GM10248 (cell line): Measurements from ENCODE around the gene PDLIM1.

ENCODE experiments used
- CTCF ChIA-PET: fragments of 300-600 bp; sonication (Branson Sonifier 250); formaldehyde crosslinking; extraction: SDS; loops from one replicate; lab custom pipeline; 2021; ENCODE audit warnings: antibody characterized with exemption; lab: Yijun Ruan, JAX
- POLR2A ChIA-PET: fragments of 350-650 bp; sonication (Branson Sonifier 250); formaldehyde crosslinking; extraction: SDS; loops from one replicate; lab custom pipeline; 2020; ENCODE audit warnings: antibody characterized with exemption; lab: Yijun Ruan, JAX
- DNase-seq: peaks from one replicate; pipeline ENCODE4 v3.0.0; 2012; ENCODE audit errors: extremely low spot score
- TF ChIP-seq, protein P1 (sequence below): IDR thresholded peaks from 2 replicates; pipeline ENCODE4 v1.5.1; 2012; ENCODE audit warnings: mild to moderate bottlenecking, low read depth; ENCODE audit errors: extremely low read depth, missing control alignments, control extremely low read depth

Gene PDLIM1

DNA sequence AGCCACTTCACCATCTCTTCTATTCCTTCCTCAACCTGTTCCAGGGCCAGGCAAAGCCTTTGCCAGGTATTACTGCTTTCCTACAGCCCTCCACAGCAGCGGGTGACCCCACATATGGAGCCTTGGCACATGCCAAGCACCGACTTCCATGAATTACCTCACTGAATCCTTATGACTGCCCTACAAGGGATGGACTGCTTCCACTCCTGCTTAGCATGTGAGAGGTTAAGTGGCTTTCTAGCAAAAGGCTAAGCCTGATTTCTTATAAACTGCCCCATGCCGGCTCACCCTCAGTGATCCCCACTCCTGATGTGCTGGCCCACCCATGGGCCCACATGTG, 44.0 kb upstream of the PDLIM1 start:
- TF ChIP-seq, protein P1, sequence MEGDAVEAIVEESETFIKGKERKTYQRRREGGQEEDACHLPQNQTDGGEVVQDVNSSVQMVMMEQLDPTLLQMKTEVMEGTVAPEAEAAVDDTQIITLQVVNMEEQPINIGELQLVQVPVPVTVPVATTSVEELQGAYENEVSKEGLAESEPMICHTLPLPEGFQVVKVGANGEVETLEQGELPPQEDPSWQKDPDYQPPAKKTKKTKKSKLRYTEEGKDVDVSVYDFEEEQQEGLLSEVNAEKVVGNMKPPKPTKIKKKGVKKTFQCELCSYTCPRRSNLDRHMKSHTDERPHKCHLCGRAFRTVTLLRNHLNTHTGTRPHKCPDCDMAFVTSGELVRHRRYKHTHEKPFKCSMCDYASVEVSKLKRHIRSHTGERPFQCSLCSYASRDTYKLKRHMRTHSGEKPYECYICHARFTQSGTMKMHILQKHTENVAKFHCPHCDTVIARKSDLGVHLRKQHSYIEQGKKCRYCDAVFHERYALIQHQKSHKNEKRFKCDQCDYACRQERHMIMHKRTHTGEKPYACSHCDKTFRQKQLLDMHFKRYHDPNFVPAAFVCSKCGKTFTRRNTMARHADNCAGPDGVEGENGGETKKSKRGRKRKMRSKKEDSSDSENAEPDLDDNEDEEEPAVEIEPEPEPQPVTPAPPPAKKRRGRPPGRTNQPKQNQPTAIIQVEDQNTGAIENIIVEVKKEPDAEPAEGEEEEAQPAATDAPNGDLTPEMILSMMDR: no peak
- ChIA-PET CTCF (interaction anchor here (0.8 to 1.9 kb wide), 3 partner anchors 9 to 28 kb away, joined by 3 to 9 read pairs (median 3); no protein-coding TSS in a partner anchor), POLR2A (no interaction called here)
- DNase-seq: no peak

DNA sequence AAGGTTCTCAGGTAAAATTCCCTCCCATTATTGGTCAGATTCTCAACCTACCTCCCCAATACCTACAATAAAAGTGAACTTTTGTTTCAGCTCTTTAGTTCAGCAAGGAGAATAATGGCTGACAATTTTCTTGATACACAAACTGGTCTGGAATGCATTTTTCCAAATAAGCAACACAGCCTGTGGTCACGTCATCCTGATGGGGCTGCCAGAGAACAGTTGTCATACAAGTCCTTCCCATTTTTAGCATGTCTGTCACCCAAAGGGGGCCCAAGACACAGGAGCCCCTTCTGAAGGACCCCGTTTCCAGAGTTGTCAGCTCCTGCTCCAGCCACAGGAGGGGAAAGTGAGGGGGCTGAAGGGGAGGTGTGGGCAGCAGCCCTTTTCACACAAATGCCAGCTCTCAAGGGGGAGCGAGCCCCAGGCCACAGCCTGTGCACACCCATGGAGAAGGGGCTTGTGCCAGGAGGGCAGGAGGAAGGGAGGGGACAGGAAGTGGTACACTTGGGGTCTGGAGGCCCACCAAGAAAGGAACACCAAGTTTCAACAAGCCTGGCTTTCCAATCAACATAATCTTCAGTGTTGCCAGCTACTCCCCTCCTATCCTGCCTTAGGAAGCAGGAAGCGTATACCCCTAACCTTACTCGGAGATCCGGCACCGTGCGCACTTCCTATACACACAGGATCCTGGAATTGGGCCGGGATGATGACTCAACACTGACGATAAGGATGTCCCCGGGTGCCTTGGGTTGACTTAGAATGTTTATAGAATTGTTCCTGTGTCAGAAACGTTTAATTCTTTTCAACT, 43.4 kb upstream of the PDLIM1 start:
- CTCF ChIA-PET: interaction anchor here (0.8 to 1.0 kb wide), 3 partner anchors 10 to 29 kb away, joined by 3 read pairs; no protein-coding TSS in a partner anchor
- TF ChIP-seq, protein P1: no peak
- DNase-seq: no peak
- POLR2A ChIA-PET: no interaction called here

DNA sequence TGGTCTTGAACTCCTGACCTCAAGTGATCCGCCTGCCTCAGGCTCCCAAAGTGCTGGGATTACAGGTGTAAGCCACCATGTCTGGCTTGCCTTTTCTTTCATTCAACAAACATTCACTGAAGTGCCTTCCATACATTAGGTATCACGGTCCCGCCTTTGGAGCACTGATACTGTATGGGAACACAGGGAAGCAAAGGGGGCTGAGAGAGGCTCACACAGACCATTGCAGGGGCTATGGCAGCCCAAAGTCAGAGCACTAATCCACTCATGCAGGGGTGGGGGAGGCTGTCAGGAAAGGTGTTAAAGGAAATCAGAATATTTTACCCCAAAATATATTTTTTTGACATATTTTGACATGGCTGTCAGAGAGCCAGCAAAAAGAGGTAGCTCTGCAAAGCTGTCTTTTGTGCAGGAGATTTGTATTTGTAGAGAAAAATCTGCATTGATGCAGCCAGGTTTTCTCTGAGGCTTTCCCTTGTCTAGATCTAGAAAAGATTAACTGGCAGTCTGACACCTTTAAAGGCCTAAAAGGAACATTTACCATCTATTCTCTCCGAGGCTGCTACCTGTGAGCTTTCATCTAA, 42.0 kb upstream of the PDLIM1 start:
- DNase-seq: no peak
- POLR2A ChIA-PET: no interaction called here
- CTCF ChIA-PET: interaction anchor here (1.0 to 1.3 kb wide), 3 partner anchors 13 to 89 kb away, joined by 3 read pairs; no protein-coding TSS in a partner anchor
- TF ChIP-seq, protein P1: no peak

DNA sequence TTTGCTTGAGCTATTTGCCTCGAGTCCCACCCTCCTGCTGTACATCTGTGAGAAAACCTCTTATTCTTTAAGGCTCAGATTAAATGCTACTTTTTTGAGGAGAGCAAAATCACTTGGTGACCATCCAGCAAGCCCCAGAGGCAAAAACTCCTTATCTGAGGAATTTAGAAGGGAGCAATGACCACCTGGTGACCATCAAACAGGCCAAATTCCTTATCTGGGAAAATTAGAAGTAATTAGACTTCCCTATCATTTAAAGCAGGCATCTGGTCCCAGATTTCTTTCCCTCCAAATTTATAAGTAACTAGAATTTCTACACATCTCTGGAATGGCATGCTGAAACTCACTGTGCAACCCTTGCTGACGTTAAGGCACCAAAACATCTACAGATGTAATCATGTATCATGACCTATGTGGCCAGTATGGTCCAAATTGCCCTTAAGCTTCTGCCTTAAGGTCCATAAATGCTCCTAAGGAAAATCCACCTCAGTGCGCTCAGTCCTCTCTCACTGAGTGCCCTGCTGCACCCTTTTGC, 40.9 kb upstream of the PDLIM1 start:
- no peak for DNase-seq
- TF ChIP-seq, protein P1: no peak
- POLR2A ChIA-PET: no interaction called here
- CTCF ChIA-PET: interaction anchor here (0.7 to 1.3 kb wide), 3 partner anchors 11 to 88 kb away, joined by 3 read pairs; no protein-coding TSS in a partner anchor

DNA sequence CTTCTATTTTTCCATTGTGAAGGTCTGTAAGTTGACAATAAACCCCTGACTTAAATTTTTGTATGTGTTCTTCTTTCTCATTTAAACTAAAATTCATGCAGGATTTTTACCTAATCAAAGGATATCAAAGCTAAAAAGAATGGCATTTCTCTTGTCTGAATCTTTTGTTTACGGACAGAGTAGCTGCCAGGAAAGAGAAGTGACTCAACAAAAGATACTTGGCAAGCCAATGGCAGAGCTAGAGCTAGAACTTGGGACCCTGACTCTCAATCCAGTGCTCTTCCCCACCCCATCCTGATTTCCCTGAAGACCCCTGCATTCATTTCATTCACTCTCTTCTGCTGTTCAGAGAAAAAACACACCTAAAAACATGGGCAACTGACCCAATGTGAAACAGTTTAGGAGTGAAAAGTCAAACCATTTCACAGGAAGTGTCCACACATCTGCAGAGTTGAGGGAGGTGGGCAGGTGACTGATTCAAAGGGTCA, 40.2 kb upstream of the PDLIM1 start:
- TF ChIP-seq, protein P1: no peak
- CTCF ChIA-PET: interaction anchor here (0.7 to 1.2 kb wide), 2 partner anchors 10 to 85 kb away, joined by 3 read pairs; no protein-coding TSS in a partner anchor
- POLR2A ChIA-PET: no interaction called here
- DNase-seq: no peak

DNA sequence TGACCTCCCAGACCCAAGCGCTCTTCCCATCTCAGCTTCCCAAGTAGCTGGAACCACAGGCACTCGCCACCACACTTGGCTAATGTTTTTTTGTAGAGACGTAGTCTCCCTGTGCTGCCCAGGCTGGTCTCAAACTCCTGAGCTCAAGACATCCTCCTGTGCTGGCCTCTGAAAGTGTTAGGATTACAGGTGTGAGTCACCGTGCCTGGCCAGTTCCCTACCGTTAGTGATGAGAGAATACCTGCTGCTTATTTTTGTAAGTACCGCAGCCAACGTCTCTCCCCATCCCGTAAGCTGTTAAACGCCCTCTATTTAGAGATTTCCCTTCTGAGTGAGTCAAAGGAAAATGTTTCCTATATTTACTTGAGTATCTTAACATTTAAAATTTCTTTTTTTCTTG, 38.5 kb upstream of the PDLIM1 start:
- no peak for DNase-seq
- ChIA-PET POLR2A (no interaction called here), CTCF (interaction anchor here (0.7 to 2.0 kb wide), 10 partner anchors 8 to 83 kb away, joined by 3 to 6 read pairs (median 3); no protein-coding TSS in a partner anchor)
- TF ChIP-seq, protein P1: no peak
